H4 (cell line): Measurements from ENCODE around the gene SLC2A5. TPM values are rescaled to one million over a fixed set of nuclear protein-coding genes. Genes with fewer than 3 reads are reported as not detected.
"Not testable (repeated sequence)": the region's sequence is repeated elsewhere in the genome, so short reads cannot be mapped to it uniquely, and the experiment has no call there.

ENCODE experiments used
- DNase-seq: peaks from one replicate; pipeline ENCODE4 v3.0.0-alpha.2; 2015; ENCODE audit warnings: low spot score
- total RNA-seq: library from RNA; depleted of rRNA; stranded (reverse); fragments of >200 nt; shearing (Covaris generic); gene quantifications from 2 replicates; pipeline ENCODE4 v1.2.3, GENCODE V29; 2014; rRNA removed

Gene SLC2A5, protein sequence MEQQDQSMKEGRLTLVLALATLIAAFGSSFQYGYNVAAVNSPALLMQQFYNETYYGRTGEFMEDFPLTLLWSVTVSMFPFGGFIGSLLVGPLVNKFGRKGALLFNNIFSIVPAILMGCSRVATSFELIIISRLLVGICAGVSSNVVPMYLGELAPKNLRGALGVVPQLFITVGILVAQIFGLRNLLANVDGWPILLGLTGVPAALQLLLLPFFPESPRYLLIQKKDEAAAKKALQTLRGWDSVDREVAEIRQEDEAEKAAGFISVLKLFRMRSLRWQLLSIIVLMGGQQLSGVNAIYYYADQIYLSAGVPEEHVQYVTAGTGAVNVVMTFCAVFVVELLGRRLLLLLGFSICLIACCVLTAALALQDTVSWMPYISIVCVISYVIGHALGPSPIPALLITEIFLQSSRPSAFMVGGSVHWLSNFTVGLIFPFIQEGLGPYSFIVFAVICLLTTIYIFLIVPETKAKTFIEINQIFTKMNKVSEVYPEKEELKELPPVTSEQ
- total RNA-seq = 0.47 and 1.7 TPM in 2 replicates

DNA sequence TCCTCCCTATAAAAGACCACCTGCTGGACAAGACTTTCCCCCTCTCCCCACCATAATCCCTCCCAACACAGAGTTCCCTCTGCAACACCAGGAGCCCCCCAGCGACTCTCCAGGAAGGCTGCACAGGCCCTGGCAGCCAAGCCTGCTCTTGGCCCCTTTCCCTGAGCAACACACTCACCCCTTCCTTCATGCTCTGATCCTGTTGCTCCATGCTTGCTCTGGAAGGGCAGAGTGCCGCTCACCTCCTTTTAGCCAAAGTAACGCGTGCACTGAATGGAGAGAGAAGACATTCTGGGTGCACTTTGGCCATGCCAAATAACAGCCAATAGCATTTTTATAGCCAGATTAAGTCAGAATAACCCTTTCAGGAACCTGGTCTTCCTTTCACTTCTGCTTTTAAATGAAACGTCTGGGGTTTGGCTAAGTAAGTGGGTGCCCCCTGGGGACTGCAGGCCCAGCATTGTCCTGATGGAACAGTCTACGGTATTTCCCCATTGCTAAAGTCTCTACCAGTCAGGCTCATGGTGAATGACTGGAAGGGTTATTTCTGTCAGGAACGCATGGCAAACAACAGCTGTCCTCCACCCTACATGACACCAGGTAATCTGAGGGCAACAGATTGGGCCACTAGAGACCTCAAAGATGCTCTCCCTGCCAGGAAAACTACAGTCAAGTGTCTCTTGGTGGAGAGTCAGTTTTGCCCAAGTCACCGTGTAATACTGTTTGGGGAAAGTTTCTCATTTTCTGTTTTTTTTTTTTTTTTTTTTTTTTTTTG, at the start of gene SLC2A5:
Gene SLC2A5, minus strand, starts transcription at position 310 of the 775 bp plus-strand sequence. Its CDS starts 99 bp downstream, at position 211.
- DNase-seq = no peak

DNA sequence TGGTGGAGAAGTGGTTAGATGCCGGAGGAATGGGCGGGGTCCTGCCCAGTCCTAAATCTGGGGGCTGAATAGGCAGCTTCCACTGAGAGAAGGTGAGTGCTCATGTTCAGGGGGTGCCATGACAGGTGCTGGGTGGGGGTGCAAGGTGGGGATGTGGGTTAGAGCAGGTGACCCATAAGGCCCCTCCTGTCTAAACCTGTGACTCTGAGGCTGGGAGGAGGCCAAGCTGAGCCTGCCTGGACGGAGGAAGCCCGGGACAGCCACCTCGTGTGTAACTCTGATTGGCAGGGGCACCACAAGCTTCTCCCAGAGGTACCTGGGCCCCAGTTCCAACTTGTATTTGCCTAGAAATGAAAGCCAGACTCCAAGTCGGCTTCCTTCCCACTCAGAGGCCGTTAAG, 48.8 kb upstream of the SLC2A5 start:
- DNase-seq = no peak

DNA sequence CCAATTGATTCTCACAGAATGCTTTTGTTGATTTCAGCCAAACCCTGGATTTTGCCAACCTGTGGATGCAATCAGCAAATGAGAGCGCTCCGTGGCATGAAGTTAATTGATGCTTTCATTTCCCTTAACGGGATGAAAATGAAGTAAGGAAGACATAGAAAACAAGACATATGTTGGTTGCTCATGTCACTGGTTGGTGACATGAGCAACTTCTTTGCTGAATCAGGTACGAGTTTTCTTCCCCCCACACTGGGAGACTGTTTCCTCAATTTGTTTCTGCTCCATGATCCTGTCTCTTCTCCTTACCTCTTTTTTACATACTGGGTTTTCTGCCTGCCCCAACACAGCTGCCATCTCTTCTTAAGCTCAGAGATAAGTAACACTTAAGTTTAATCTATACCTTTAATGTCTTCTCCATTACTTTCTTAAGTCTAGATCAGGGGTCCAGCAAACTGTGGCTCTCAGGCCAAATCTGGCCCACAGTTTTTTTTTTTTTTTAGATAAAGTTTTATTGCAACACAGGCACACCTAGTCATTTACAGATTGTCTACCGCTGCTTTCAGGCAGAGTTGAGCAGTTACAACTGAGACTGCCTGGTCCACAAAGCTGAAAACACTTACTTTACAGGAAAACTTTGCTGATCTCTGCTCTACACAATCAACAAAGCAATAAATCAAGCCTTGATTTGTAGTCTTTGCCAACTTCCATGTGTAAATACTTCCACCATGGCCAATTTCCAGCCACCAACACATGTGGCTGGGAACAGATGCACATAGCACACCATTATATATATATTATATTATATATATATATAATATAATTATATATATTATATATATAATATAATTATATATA, 46.1 kb upstream of the SLC2A5 start:
- DNase-seq = no peak

DNA sequence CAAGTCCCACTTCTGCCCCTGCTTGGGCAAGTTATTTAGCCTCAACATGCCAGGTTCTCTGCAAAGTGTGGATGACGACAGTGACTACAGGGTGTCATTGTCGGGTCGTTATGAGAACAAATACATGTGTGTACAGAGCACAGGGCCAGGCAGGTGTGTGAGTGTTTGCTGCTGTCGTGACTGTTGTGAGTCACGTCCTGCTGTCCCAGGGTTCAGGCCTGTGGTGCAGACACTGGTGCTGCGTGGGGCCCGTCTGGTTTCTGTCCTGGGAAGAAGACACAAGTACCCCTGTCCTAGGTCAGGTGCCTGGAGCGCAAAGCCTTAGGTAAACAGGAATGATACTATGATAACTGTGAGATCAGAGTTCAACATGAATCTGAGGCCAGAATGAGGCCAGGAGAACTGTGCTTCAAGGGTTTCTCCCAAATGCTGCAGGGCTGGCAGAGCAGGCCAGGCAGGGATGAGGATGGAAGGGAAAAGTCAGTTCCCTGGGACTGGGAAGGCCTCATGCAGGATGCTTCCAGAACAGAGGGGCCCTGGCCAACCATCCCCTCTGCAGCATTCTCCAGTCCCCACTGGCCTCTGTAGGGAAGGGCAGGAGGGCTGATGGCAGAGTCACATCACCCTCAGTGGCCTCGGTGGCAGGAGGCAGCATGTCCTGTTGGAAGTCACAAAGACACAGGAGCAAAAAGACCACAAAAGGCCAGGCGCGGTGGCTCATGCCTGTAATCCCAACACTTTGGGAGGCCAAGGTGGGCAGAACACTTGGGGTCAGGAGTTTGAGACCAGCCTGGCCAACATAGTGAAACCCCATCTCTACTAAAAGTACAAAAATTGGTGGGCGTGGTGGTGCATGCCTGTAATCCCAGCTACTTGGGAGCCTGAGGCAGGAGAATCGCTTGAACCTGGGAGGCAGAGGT, 43.8 kb upstream of the SLC2A5 start:
- no peak for DNase-seq

DNA sequence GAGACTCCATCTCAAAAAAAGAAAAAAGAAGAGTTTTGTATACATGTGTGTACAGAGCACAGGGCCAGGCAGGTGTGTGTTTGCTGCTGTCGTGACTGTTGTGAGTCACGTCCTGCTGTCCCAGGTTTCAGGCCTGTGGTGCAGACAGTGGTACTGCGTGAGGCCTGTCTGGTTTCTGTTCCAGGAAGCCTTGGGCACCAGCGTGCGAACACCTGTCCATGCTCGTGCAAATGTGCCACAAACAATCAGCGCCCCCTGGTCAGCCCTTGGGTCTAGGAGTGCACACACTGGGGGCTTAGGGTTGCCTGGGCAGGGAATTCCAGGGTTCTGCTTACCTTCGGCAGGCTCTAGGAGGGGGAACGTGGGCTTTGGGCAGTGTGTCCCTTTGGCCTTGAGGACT, 42.5 kb upstream of the SLC2A5 start:
- no peak for DNase-seq

DNA sequence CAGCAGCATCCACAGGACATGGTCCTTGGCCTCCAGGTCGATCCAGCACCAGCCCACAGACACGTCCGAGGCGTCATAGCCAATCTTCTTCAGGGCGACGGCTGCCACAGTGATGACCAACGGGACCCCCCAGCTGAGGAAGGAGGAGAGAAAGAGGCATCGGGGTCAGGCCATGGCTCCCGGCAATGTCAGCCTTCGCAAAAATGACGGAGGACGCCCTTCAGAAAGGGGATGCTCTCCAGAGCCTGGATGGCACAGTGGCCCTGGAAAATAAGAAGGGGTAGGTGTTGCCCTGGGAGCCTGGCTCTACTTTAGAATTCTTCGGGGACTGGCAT, 41.9 kb upstream of the SLC2A5 start:
- no peak for DNase-seq

DNA sequence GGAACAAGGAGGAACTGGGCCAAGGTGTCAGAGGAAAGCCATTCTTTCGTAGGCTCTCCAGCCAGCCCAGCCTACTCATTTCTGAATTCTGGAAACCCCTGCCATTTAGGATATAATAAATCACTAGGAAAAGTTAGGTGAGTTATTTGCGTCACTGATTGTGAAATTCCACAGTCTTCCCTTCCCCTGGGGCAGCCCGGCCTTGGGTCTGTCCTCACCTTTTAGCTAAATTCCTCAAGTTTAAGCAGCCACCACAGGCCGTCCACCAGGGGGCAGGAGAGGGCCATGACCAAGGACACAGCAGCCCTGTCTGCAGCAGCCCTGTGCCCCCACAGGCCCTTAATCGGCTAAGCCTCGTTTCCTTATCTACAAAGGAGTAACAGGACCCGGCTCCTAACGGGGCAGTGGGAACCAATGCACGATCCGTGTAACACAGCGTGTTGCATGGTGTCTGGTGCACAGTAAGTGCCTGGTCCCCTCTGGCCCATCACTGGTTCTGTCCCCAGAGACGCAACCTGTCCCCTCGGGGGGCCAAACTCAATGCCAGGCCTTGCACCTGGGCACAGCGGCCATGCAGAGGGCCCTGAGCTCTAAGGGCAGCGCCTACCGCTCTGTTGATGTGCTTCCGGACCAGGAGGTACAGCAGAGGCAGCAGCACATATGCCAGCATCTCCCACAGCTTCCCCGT, 41.4 kb upstream of the SLC2A5 start:
- peak; percentile 86 for DNase-seq

DNA sequence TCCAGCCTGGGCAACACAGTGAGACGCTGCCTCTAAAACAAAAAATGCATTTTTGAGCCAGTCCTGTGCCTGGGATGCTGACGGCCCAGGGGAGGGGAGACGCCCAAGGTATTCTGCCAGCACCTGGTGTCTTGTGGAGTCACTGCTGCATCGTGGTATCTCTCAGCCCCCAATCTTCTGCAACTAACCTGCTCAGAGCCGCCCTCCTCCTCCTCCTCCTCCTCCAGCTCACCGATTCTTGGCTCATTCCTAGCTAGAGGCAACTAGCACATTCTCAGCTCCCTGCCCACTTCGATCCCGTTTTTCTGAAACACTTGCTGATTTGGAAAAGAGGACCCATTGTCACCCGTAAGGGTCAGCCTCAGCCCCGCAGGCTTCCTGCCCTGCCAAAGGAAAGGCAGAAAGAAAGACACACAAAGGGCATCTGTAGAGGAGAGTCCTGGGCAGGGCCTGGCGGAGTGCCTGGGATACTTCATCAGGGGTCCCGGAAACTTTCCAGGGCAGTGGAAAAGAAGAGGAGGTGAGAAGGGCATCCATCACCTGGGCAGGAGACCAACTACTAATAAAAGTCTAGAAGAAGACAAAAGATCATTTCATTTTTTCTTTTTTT, 38.7 kb upstream of the SLC2A5 start:
- no peak for DNase-seq

DNA sequence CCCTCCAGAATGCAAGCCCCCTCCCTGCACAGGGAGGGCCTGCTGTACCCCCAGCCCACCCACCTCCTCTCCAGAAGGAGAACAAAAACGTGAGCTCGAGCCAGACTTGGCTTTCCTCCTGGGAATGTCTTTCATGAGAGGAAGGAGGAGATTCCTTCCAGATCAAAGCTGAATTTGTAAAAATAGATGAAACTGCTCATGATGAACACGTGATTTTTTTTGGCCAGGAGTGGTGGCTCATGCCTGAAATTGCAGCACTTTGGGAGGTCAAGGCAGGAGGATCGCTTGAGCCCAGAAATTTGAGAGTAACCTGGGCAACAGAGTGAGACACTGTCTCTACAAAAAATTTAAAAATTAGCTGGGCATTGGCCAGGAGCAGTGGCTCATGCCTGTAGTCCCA, 37.7 kb upstream of the SLC2A5 start:
- no peak for DNase-seq

DNA sequence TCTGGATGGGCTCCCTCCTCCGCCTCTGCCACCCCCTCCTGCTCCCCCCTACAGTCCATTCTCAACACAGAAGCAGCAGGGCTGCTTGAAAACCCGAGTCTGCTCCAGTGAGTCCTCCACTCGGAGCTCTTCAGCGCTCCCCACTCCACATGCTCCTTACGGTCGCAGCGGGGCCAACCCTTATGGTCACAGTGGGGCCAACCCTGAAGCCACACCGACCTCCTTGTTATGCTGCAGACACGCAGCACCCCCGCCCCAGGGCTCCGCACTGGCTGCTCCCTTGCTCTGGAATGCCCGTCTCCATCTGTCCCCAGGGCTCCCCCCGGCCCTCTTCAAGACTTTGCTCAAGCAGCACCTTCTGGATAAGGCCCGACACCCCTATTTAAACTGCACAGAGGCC, 36.9 kb upstream of the SLC2A5 start:
- no peak for DNase-seq

DNA sequence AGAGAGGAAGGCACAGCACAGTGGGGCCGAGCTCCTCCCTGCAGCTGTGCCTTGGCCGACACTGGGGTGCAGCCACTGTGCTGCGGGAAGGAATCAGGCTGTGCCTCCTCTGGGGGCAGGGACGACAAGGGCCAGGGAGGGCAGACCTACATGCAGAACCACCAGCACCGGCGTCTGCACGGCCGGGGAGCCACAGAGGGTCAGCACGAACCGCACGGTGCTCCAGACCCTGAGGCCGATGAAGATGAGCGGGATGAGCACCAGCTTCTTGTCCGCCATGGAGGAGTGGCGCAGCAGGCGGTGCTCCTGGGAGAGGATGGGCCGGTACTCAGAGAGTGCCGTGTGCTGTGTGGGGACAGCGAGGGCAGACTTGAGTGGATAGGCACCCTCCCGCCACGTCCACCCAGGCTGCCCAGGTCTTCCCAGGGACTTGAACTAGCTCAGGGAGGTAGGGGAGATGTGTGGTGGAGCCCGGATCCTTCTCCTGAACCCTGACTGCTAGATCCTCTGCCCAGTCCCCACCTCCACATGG, 36.0 kb upstream of the SLC2A5 start:
- DNase-seq = no peak

DNA sequence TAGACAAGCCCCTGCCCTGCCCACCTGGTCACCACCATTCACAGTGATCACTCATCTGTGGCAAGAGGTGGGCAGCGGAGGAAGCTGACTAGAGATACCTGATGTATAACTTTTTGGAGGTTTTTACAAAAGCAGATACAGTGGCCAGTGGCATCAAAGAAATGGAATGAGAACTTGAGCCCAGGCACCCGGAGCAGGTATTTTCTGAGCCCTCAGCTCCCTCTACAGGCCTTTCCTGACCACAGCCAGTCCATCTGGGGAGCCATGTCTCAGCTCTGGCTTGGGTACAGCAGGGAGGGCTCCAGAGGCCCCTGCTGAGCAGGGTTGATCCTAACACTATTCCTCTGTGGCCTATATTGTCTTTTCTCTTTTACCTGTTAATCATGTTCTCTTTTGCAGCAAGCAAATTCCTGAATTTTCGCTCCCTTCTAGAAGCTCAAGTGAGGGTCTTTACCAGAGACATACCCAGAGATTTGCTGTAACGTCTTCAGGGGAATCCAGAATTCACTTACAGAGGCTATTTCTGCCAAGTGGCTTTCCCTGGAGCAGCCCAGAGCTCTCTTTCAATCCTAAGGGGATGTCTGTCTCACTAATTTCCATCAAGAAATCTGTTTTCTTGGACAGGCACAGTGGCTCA, 32.2 kb upstream of the SLC2A5 start:
- peak; percentile 32 for DNase-seq

DNA sequence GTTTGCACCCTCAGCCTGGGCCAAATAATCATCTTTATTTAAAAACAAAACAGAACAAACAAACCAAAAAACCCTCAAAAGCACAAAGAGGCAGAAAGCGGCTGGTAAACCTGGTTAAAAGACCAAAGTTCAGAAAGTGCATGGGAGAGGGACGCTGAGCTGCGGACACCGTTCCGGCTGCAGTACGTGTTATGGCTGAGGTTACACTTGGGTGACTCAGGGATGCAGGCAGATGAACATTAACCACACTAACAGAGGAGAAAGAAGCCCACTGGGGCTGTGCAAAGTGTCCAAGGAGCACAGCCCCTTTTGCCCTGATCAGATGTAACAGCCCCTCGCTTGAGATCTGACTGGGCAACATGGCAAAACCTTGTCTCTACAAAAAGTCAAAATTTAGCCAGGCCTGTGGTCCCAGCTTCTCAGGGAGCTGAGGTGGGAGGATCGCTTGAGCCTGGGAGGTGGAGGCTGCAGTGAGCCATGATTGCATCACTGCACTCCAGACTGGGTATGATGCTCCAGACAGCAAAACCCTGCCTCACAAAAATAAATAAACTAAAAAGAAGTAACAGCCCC, 31.1 kb upstream of the SLC2A5 start:
- no peak for DNase-seq

DNA sequence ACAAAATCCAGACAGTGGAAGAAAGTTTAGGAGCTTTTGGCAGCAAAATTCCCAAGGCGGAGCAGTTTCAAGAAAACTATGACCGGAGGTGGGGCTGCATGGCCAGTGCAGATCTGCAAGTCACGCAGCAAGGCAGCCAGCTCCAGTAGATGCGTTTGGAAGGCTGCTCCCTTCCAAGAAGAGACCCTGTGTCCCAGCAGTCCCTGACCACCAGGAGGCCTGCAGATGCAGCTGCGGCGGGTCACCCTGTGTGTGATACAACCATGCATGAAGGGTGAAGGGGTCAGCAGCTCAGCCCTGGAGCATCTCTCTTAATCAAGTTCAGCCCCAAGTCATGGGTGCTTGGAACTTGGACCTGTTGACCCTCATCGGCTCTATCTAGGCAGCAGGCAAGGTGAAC, 30.1 kb upstream of the SLC2A5 start:
- no peak for DNase-seq

DNA sequence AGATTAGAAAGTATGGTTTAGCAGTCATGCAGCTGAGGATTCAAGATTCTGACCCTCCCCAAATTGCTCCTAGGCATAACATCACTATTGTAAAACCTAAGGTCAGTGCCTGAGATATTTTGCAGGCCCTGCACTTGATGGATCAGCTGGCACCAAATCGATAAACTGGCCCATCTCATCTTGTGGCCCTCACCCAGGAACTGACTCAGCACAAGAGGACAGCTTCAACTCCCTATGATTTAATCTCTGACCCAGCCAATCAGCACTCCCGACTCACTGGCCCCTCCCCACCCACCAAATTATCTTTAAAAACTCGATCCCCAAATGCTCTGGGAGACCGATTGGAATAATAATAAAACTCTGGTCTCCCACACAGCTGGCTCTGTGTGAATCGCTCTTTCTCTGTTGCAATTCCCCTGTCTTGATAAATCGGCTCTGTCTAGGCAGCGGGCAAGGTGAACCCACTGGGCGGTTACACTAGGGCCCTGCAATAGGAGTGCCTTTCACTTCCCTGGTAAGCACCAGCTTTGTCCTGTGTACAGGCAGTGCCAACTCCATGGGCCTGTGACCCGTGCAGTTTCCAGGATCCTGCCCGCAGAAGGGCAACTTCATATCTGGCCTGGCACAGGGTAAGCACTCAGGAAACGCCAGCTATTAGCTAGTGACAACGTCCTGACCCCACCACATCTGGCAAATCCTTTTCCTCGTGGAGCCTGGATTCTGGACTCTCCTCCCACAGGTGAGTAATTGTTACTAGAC, 28.7 kb upstream of the SLC2A5 start:
- DNase-seq = no peak

DNA sequence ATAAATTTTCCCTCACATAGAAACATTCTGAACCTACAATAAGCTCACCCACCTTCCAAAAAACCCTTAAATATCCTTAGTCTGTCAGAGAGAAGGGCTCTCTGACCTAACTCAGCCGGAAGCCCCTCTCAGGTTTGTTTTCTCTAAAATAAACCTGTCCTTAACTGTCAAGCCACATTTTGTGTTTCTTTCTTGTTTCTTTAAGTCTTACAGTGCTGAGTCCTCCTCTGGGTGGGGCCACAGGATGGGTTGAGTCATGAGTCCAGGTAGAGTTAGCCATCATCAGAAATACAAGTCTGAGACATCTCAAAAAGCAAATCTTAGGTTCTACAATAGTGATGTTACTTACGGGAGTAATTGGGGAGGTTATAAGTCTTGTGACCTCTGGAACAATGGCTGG, 26.4 kb upstream of the SLC2A5 start:
- no peak for DNase-seq

DNA sequence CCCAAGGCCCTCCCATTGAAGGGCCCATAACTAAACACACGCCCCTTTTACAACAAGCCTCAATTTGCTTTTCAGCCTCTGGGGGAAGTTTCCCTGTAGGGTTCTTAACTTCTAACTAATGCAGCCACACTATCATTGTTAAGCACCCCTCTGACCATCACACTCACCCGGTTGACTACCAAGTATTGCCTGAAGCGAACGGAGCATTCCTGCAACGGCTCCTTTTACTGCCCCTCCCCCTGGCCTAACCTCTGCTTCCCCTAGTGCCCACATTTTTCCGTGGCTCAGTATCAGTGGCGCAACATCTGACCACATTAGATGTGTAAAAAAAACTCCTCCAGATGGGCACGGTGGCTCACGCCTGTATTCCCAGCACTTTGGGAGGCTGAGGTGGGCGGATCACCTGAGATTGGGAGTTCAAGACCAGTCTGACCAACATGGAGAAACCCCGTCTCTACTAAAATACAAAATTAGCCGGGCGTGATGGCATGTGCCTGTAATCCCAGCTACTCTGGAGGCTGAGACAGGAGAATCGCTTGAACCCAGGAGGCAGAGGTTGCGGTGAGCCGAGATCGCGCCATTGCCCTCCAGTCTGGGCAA, 24.7 kb upstream of the SLC2A5 start:
- not testable (repeated sequence) for DNase-seq

DNA sequence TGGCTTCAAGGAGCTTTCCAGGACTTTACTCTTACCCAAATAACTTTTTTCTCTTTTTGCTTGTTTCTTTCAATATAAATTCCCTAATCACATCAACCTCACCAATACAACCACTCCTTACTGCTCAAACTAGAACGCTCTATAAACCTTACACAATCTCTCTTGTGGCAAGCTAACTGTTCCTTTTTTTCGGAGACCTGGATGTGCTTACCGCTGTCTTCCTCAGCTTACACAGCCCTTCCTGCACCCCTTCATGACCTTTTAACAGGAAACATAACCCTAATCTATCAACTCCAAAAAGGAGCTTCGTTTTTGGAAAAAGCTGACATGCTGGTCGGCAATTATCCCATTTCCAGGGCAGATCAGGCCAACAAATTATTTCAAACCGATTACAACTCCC, 24.1 kb upstream of the SLC2A5 start:
- DNase-seq = no peak
